Amniotic stem cell (primary cell): ENCODE measurements around the gene RAD51AP1.
"Not testable (repeated sequence)": the region's sequence is repeated elsewhere in the genome, so short reads cannot be mapped to it uniquely, and the experiment has no call there.

Experiments
- DNase-seq: peaks from one replicate; lab custom pipeline; 2025; lab: John Stamatoyannopoulos, UW

RAD51AP1 gene, protein sequence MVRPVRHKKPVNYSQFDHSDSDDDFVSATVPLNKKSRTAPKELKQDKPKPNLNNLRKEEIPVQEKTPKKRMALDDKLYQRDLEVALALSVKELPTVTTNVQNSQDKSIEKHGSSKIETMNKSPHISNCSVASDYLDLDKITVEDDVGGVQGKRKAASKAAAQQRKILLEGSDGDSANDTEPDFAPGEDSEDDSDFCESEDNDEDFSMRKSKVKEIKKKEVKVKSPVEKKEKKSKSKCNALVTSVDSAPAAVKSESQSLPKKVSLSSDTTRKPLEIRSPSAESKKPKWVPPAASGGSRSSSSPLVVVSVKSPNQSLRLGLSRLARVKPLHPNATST

GRCh38 chr12:4538207-4539160, at the start of gene RAD51AP1:
Gene RAD51AP1, plus strand, starts transcription at chr12:4538890. Its CDS starts 50 bp downstream, at chr12:4538940.
- peak; percentile 93 for DNase-seq

DNA sequence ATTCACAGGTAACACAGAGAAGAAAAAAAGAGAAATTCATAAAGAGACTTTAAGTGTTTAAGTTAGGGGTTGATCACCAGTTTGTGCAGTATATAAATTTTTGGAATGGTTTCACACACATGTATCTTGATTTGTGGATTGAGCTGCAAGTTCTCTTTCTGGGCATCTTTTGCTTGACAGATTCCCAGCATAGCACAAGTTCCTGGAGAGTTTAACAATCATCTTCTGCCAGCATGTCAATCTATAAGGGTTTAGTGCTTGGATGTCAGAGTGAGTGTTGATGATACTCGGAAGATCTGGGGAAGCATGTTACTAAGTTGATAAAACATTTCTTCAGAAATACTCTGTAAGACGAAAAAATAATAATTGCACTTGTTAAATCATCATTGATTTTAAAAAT, 49.1 kb upstream of the RAD51AP1 start:
- DNase-seq: no peak

DNA sequence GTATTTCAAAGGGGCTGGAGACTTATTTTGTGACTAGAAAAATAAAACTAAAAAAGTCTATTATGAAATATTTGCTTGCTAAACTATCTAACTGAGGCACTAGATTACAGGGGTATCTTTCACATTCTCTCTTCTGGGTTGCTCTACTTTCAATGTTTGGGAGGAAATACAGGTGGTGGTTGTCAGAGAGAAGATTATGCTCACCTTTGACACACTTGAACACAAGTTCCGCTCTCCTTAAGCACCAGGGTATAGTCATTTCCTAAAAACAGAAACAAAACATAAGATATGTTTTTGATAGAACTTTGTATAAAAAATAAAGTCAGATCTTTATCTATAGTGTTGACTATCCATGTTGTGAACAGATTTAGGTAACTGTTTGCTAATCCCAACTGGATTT, 47.7 kb upstream of the RAD51AP1 start:
- no peak for DNase-seq

DNA sequence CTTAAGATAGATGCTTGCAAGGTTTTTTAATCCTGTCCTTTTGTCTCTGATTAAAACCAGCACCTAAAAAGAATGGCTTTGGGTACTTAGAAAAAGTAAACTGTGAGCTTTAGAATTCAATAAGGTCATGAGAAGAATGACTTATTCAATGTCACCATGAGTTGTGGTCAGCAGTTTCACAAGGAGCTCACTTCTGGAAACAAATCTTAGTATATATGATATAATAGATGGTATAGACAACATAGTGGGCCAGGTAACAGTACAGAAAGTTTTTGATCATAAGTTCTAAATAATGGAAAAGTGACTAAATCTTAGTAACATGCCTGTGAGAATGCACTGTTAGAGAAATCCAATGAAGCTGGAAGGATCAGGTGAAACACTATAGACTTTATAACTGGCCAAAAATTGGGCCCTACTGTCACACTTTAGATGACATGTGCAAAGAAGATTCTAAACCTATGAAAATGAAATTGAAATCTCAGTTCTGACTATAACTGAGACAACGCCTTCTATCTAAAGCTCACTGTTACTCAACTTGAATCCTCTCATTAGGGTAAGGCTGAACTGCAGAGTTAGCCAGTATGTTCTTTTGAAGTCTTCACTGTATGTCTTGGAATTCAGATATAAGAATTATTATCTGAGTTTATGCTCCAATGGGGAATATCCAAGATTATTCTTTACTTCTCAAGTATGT, 42.4 kb upstream of the RAD51AP1 start:
- no peak for DNase-seq

DNA sequence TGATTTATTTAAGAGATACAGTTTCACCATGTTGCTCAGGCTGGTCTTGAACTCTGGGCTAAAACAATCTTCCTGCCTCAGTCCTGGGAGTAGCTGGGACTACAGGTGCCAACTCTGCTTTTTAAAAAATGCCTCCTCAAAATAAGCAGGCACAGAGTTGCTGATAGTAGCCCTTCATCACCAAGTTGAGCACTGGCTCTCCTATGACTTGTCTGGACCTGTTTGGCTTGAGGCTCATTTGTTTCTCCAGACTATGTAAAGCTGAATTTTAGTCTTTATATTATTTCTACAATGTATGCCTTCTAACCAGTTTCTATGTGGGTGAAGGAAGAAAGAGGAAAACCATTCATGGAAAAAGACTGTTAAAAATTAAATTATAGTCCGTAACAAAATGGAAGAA, 39.5 kb upstream of the RAD51AP1 start:
- DNase-seq: no peak

DNA sequence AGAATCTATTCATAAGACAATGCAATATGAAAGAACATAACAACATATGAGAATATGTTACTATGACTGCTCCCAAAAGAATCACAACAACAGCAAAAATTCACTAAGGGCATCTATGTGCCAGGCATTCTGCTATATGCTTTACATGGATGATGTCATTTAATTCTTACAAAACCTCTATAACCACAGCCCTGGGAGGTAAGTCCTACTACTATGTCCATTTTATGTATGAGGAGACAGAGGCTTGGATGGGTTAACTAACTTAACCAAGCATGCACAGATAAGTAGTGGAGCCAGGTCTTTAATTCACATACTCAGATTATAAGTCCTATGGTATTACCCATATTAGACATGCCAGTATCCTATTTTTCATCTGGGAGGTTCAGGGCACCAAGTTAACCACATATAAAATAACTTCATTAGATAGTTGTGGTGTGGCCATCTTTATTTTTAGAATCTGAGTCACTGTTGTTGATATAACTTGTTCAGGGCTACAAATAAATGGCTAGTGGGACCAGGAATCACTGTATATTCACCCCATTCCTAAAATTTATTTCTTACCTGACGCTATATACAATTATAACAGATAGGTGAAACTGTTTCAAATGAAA, 33.2 kb upstream of the RAD51AP1 start:
- no peak for DNase-seq

DNA sequence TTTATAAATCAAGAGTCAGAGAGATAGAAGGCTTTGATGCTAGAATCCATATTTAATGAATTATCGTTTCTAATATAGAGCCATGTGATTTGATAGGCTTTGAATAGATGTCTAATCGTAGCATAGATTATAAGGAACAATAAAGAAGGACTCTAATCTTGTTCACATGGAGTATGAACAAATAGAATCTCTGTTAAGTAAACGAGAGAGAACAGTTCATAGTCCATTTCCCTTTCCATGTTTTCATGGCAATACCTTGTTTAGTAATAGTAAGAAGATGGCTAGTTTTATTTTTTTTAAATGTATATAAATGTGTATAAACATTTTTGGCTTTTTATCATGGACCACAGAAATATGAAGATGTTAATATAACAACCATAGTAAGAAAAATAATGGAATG, 32.3 kb upstream of the RAD51AP1 start:
- DNase-seq: no peak

GRCh38 chr12:4506870-4507269, 31.8 kb upstream of the RAD51AP1 start:
- no peak for DNase-seq

DNA sequence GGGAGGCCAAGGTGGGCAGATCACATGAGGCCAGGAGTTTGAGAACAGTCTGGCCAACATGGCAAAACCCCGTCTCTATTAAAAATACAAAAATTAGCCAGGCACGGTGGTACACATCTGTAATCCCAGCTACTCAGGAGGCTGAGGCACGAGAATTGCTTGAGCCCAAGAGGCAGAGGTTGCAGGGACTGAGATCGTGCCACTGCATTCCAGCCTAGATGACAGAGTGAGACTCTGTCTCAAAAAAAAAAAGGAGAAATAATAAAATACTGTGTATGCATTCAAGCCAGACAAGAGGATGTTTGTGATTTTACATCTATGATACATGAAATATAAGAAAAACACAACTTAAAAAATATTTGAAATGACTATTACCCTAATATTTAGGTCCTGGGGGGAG, 30.2 kb upstream of the RAD51AP1 start:
- not testable (repeated sequence) for DNase-seq

DNA sequence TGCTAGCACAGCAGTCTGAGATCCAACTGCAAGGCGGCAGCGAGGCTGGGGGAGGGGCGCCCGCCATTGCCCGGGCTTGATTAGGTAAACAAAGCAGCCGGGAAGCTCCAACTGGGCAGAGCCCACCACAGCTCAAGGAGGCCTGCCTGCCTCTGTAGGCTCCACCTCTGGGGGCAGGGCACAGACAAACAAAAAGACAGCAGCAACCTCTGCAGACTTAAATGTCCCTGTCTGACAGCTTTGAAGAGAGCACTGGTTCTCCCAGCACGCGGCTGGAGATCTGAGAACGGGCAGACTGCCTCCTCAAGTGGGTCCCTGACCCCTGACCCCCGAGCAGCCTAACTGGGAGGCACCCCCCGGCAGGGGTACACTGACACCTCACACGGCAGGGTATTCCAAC, 29.4 kb upstream of the RAD51AP1 start:
- not testable (repeated sequence) for DNase-seq

GRCh38 chr12:4518106-4518728, 20.5 kb upstream of the RAD51AP1 start:
- peak; percentile 4 for DNase-seq

DNA sequence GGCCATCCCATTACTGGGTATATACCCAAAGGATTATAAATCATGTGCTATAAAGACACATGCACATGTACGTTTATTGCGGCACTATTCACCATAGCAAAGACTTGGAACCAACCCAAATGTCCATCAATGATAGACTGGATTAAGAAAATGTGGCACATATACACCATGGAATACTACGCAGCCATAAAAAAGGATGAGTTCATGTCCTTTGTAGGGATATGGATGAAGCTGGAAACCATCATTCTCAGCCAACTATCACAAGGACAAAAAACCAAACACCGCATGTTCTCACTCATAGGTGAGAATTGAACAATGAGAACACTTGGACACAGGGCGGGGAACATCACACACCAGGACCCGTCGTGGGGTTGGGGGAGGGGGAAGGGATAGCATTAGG, 15.2 kb upstream of the RAD51AP1 start:
- DNase-seq: not testable (repeated sequence)

GRCh38 chr12:4526923-4527546, 11.7 kb upstream of the RAD51AP1 start:
- DNase-seq: no peak

- DNase-seq: no peak
Observed at GRCh38 chr12:4530160-4530559, 8.5 kb upstream of the RAD51AP1 start.

- DNase-seq: no peak
Observed at GRCh38 chr12:4530982-4531586, 7.6 kb upstream of the RAD51AP1 start.

DNA sequence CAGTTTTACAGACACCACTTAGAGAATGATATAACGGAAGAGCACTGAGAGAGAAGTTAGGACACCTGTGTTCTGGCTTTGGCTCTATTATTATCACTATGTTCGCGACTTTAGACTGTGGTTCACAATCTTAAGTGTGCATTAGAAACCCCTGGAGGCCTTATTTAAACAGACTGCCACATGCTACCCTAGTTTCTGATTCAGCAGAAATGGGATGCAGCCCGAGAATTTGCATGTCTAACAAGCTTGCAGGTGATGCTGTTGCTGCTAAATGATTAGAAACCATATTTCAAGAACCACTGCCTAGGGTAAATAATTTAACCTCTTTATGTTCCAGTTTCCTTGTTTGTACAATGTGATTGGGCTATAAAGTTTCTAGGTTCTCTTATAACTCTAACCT, 3.6 kb upstream of the RAD51AP1 start:
- DNase-seq: no peak

- DNase-seq: no peak
Observed at GRCh38 chr12:4535871-4536270, 2.8 kb upstream of the RAD51AP1 start.

DNA sequence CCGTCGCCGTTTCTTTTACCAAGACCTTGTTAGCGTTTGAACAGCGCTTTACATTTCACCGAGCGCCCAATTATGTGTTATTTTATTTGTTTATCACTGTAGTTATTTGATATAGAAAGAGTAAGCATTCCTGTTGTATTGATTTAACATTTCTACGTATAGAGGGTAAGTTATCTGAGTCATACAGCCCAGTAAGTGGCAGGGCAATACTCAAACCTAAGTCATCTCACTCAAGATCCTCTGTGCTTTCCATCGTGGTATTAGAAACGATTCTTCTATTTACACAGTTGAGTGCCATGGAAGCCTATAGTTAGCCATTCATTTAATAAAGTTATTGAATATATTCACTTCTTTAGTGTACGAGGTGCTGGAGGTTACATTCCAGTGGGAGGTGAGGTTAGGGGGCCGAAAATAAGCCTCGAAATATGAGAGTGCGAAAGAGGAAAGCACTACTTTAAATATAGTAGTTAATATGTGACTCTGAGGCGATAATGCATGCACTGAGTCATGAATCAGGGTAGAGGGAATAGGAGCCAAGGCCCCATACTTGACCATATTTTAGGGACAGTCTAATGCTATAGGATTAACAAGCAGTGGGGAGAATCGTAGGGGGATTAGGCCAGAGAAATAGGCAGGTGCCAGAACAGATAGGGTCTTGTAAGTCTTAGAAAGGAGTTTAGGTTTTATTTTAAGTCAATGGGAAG, 629 bp downstream of the RAD51AP1 start:
- no peak for DNase-seq

DNA sequence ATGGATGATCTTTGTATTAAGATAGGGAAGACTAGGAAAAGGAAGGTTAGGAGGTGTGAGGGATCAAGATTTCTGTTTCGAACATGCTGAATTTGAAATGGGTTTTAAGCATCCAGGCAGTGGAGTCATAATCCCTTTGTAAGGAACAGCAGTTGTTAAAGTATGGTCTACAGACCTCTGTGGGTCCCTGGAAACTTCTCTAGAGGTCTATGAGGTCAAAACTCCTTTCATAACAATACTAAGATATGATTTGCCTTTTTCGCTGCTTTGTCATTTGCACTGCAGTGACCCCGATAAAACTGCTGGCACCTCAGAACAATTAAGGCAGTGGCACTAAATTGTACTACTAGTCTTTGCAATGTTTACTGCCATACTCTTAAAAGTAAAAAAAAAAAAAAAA, 1.5 kb downstream of the RAD51AP1 start:
- no peak for DNase-seq

- no peak for DNase-seq
Observed at GRCh38 chr12:4540638-4541037, 1.9 kb downstream of the RAD51AP1 start.
